Endothelial cell of umbilical vein (primary cell): ENCODE measurements around the gene RABGAP1. TPM values are rescaled to one million over a fixed set of nuclear protein-coding genes. Genes with fewer than 3 reads are reported as not detected.

Experiments
- BruUV-seq: library from RNA; stranded (reverse); fragments of 400-500 nt; replicated peaks from 2 replicates; lab custom pipeline; 2021; lab: Mats Ljungman, UMichigan
- CTCF ChIA-PET: fragments of 300-600, 350-600 bp; sonication (Branson Sonifier 250); formaldehyde crosslinking; loops from one replicate; lab custom pipeline; 2021; ENCODE audit warnings: antibody characterized with exemption, inconsistent platforms; lab: Charles Lee
- POLR2A ChIA-PET: fragments of 300-600, 350-600 bp; sonication (Branson Sonifier 250); formaldehyde crosslinking; loops from one replicate; lab custom pipeline; 2021; ENCODE audit warnings: antibody characterized with exemption, inconsistent platforms; lab: Charles Lee
- DNase-seq: peaks from one replicate; pipeline ENCODE4 v3.0.0-alpha.2; 2011; ENCODE audit warnings: low read depth, low spot score
- FAIRE-seq: peaks from 2 replicates; lab custom pipeline; 2011; peaks lifted over from hg19 to GRCh38; lab: Jason Lieb, UNC
- H2AFZ ChIP-seq: 2 replicates; pipeline ENCODE4 v1.6.0; 2012; ENCODE audit warnings: low read depth, low read length, control low read depth, inconsistent platforms
- H3K27ac ChIP-seq: 2 replicates; pipeline ENCODE4 v1.5.1; 2011; ENCODE audit warnings: low read depth, mild to moderate bottlenecking, control low read depth, low read length, moderate library complexity; ENCODE audit not compliant: insufficient read depth
- H3K27me3 ChIP-seq, 2 experiments: 2 replicates each; pipeline versions ENCODE4 v1.6.0 to v1.6.1; 2011; ENCODE audit warnings: low read length in 2 of 2, mixed read lengths in 1 of 2; ENCODE audit not compliant: control insufficient read depth in 2 of 2, insufficient read depth in 2 of 2
- H3K36me3 ChIP-seq, 2 experiments: 2 replicates in 1 of 2; 3 replicates in 1 of 2; pipeline ENCODE4 v1.5.1; 2011; ENCODE audit warnings: low read length in 2 of 2, mild to moderate bottlenecking in 1 of 2, moderate library complexity in 1 of 2; ENCODE audit not compliant: control insufficient read depth in 2 of 2, insufficient read depth in 2 of 2; ENCODE audit errors: extremely low read depth in 1 of 2
- H3K4me1 ChIP-seq: 3 replicates; pipeline ENCODE4 v1.5.1; 2011; ENCODE audit warnings: mild to moderate bottlenecking, low read length; ENCODE audit not compliant: control insufficient read depth, insufficient read depth; ENCODE audit errors: extremely low read depth
- H3K4me2 ChIP-seq: 2 replicates; pipeline ENCODE4 v1.6.1; 2011; ENCODE audit warnings: low read length, control low read depth, mixed read lengths; ENCODE audit not compliant: insufficient read depth
- H3K4me3 ChIP-seq, 3 experiments: fragments of 200-600 bp in 1 of 3; sonication (generic), shearing (Covaris generic) in 1 of 3; replicated peaks in 1 of 3; 2 replicates each; pipeline ENCODE4 v1.5.1; 2011 to 2016; ENCODE audit warnings: control low read depth in 3 of 3, low read length in 3 of 3, mild to moderate bottlenecking in 2 of 3, inconsistent platforms in 1 of 3, low read depth in 1 of 3, moderate library complexity in 1 of 3; ENCODE audit not compliant: insufficient read depth in 1 of 3
- H3K79me2 ChIP-seq: 2 replicates; pipeline ENCODE4 v1.6.0; 2012; ENCODE audit warnings: low read length, inconsistent platforms; ENCODE audit not compliant: control insufficient read depth, insufficient read depth
- H3K9ac ChIP-seq: replicated peaks from 2 replicates; pipeline ENCODE3; 2011; ENCODE audit warnings: low read length, control low read depth; ENCODE audit not compliant: insufficient read depth; ENCODE audit errors: extremely low read depth
- H3K9me1 ChIP-seq: replicated peaks from 3 replicates; pipeline ENCODE4 v1.6.0; 2011; ENCODE audit warnings: mild to moderate bottlenecking, low read length; ENCODE audit not compliant: control insufficient read depth, insufficient read depth; ENCODE audit errors: extremely low read depth
- H3K9me3 ChIP-seq: replicated peaks from 2 replicates; pipeline ENCODE4 v1.5.1; 2012; ENCODE audit warnings: low read length, inconsistent platforms; ENCODE audit not compliant: control insufficient read depth, insufficient read depth
- H4K20me1 ChIP-seq: replicated peaks from 2 replicates; pipeline ENCODE3; 2011; ENCODE audit warnings: mild to moderate bottlenecking, low read length; ENCODE audit not compliant: control insufficient read depth, insufficient read depth; ENCODE audit errors: extremely low read depth
- EZH2 ChIP-seq: IDR thresholded peaks from 2 replicates; pipeline ENCODE4 v1.6.1; 2012; ENCODE audit warnings: borderline replicate concordance, low read depth, mild to moderate bottlenecking, moderate library complexity, low read length, inconsistent platforms; ENCODE audit not compliant: severe bottlenecking
- FOS ChIP-seq: IDR thresholded peaks from 2 replicates; pipeline ENCODE4 v1.6.1; 2011; ENCODE audit warnings: mild to moderate bottlenecking, low read length, moderate library complexity, borderline replicate concordance; ENCODE audit not compliant: insufficient read depth
- GATA2 ChIP-seq: IDR thresholded peaks from 2 replicates; pipeline ENCODE4 v1.7.0; 2011; ENCODE audit warnings: low read depth, mild to moderate bottlenecking, moderate library complexity, mixed read lengths, low read length; ENCODE audit not compliant: insufficient read length, insufficient read depth
- JUN ChIP-seq: IDR thresholded peaks from 2 replicates; pipeline ENCODE4 v1.6.1; 2011; ENCODE audit warnings: borderline replicate concordance, low read depth; ENCODE audit not compliant: insufficient read length, insufficient read depth
- MYC ChIP-seq: IDR thresholded peaks from one replicate; pipeline ENCODE4 v1.6.1; 2011; ENCODE audit warnings: mild to moderate bottlenecking, low read depth, low read length
- POLR2A ChIP-seq: IDR thresholded peaks from 2 replicates; pipeline ENCODE4 v1.6.1; 2012; ENCODE audit warnings: low read depth, mild to moderate bottlenecking, control low read depth, low read length
- POLR2AphosphoS5 ChIP-seq: IDR thresholded peaks from 2 replicates; pipeline ENCODE4 v1.6.1; 2012; ENCODE audit warnings: low read depth, mild to moderate bottlenecking, control low read depth, low read length, moderate library complexity; ENCODE audit not compliant: insufficient read depth
- dilution Hi-C: fragments of 300-500 bp; cut with MboI; formaldehyde crosslinking; loops from one replicate; pipeline ENCODE4 v1.15.0; 2019; ENCODE audit warnings: low sequenced_read_pairs; ENCODE audit not compliant: extremely low pct_ligation_motif_present
- intact Hi-C: fragments of 100-400 bp; cut with micrococcal nuclease; formaldehyde crosslinking; loops from one replicate; pipeline ENCODE4 v1.10.0; 2022
- polyA plus RNA-seq, 4 experiments: library from polyadenylated mRNA; depleted of rRNA in 3 of 4; stranded (reverse) in 3 of 4; unstranded in 1 of 4; fragments of >200 nt; gene quantifications; 2 replicates each; pipeline versions ENCODE4 v1.2.1 to v1.2.3, GENCODE V29; 2011 to 2012; ENCODE audit warnings: missing spikeins in 1 of 4
- total RNA-seq: library from RNA; stranded (reverse); gene quantifications from 2 replicates; pipeline ENCODE4 v1.2.3, GENCODE V29; 2021
- TF ChIP-seq, protein P1 (sequence below): IDR thresholded peaks from 2 replicates; pipeline ENCODE4 v1.6.1; 2011; ENCODE audit not compliant: insufficient read depth, insufficient read length
- TF ChIP-seq, protein P2 (sequence below), 2 donors: IDR thresholded peaks; 1 replicate in 1 of 2; 2 replicates in 1 of 2; pipeline ENCODE4 v1.5.1; 2011; ENCODE audit warnings: low read length in 2 of 2, mild to moderate bottlenecking in 2 of 2, moderate library complexity in 2 of 2, control low read depth in 1 of 2, inconsistent platforms in 1 of 2, low read depth in 1 of 2; ENCODE audit not compliant: insufficient read depth in 1 of 2; ENCODE audit errors: extremely low read depth in 1 of 2

Gene RABGAP1
- total and polyA plus RNA-seq, 2 donors (not counting 3 experiments of a cell fraction or from before 2014, with no cell fraction given), result 19.0 to 53.6 TPM

DNA sequence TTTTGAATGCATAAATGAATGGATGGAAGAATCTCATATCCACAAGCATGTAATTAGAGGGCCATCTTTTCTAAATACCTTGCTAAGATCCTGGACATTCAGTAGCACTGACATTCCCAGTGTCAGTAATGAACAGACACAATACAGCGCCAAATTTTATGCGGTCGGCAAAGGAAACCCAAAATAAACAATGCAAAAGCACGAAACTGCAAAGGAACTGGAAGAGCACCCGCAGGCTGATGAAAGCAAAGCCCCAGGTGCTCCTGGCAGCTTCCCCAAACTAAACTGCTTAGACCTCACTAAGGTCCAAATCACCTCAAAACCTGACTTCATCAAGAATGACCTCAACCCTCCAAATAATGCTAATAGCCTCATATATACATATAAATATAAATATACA lies 194.6 kb downstream of the RABGAP1 start:
- no peaks in the 10 kb centered on the region for H3K4me1 ChIP-seq
- no peaks in the 10 kb centered on the region for H3K9me3 ChIP-seq
- H4K20me1 ChIP-seq, result no peaks in the 10 kb centered on the region
- TF ChIP-seq, protein P1, sequence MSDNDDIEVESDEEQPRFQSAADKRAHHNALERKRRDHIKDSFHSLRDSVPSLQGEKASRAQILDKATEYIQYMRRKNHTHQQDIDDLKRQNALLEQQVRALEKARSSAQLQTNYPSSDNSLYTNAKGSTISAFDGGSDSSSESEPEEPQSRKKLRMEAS, result no peak
- TF ChIP-seq, protein P2, sequence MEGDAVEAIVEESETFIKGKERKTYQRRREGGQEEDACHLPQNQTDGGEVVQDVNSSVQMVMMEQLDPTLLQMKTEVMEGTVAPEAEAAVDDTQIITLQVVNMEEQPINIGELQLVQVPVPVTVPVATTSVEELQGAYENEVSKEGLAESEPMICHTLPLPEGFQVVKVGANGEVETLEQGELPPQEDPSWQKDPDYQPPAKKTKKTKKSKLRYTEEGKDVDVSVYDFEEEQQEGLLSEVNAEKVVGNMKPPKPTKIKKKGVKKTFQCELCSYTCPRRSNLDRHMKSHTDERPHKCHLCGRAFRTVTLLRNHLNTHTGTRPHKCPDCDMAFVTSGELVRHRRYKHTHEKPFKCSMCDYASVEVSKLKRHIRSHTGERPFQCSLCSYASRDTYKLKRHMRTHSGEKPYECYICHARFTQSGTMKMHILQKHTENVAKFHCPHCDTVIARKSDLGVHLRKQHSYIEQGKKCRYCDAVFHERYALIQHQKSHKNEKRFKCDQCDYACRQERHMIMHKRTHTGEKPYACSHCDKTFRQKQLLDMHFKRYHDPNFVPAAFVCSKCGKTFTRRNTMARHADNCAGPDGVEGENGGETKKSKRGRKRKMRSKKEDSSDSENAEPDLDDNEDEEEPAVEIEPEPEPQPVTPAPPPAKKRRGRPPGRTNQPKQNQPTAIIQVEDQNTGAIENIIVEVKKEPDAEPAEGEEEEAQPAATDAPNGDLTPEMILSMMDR (IDR thresholded peaks at IDR 0.05; ENCODE audit: extremely low read depth in 1 of 2, insufficient read depth in 1 of 2, low read depth in 1 of 2, low read length in 2 of 2), result no peak
- no peak for TF ChIP-seq JUN
- TF ChIP-seq GATA2, result no peak
- no peak for TF ChIP-seq EZH2
- no peak for TF ChIP-seq FOS
- no peak for TF ChIP-seq POLR2A
- TF ChIP-seq MYC, result no peak
- TF ChIP-seq POLR2AphosphoS5, result no peak
- no peak overlapping the region for H2AFZ ChIP-seq
- dilution Hi-C loops (no loop called here), intact Hi-C loops (no loop called here)
- H3K9me1 ChIP-seq, result no peaks in the 10 kb centered on the region
- no peaks in the 10 kb centered on the region for H3K79me2 ChIP-seq
- POLR2A ChIA-PET, result no interaction called here
- H3K27me3 ChIP-seq, result no peaks in the 10 kb centered on the region
- no peak overlapping the region for H3K9ac ChIP-seq
- FAIRE-seq (no peak), DNase-seq (no peak)
- H3K36me3 ChIP-seq, result no peaks in the 10 kb centered on the region
- H3K27ac ChIP-seq, result no peak overlapping the region
- CTCF ChIA-PET, result interaction anchor here (1.7 kb wide), 1 partner anchor 90 kb away, joined by 7 read pairs; no protein-coding TSS in a partner anchor
- no peak overlapping the region for H3K4me3 ChIP-seq
- no TSS peak for BruUV-seq
- H3K4me2 ChIP-seq, result no peak overlapping the region
